ENCODE data around the gene MRPL54.

The MRPL54 gene

GRCh38 chr19:3745363-3746045 lies 17.0 kb upstream of the MRPL54 start:
- Histone ChIP-seq H4K12ac (ENCODE audit: low read depth, low read length) (no peak overlapping the region), H4K8ac (ENCODE audit: low read depth, low read length) (no peak overlapping the region), H3K4me3 (ENCODE audit: low read depth, low read length) (no peak overlapping the region), H3K9ac (ENCODE audit: low read length) (no peak overlapping the region), H2BK5ac (ENCODE audit: low read depth, low read length, poor library complexity) (no peak overlapping the region), H3K79me2 (ENCODE audit: control insufficient read depth, insufficient read depth, low read length, poor library complexity) (no peaks in the 10 kb centered on the region), H2BK12ac (ENCODE audit: low read length) (no peak overlapping the region), H3K18ac (ENCODE audit: low read length) (no peak overlapping the region), H3K9me3 (ENCODE audit: insufficient read depth, low read depth, low read length) (no peaks in the 10 kb centered on the region), H3K4me1 (ENCODE audit: control insufficient read depth in 1 of 2, insufficient read depth in 2 of 2, low read length in 2 of 2) (no peaks in the 10 kb centered on the region), H2AFZ (ENCODE audit: insufficient read depth, low read length, poor library complexity) (no peak overlapping the region), H3K23ac (ENCODE audit: low read length) (no peak overlapping the region), H3K27me3 (ENCODE audit: insufficient read depth, low read length) (no peaks in the 10 kb centered on the region), H3K4me2 (ENCODE audit: low read length) (no peak overlapping the region), H2AK5ac (ENCODE audit: low read length) (no peak overlapping the region), H4K91ac (ENCODE audit: low read depth, low read length) (no peak overlapping the region), H3K79me1 (ENCODE audit: low read length) (no peaks in the 10 kb centered on the region), H3K4ac (ENCODE audit: low read depth, low read length) (no peak overlapping the region), H3K27ac (ENCODE audit: low read depth, low read length) (no peak overlapping the region), H3K36me3 (ENCODE audit: control insufficient read depth in 1 of 2, insufficient read depth in 2 of 2, low read length in 2 of 2) (peaks cover 15 to 20% of the 10 kb centered on the region in 2 experiments), H3K14ac (ENCODE audit: low read length) (no peak overlapping the region), H2BK120ac (ENCODE audit: insufficient read depth, low read length, poor library complexity) (no peak overlapping the region)
- no peak for DNase-seq
- WGBS (ENCODE audit: extremely low coverage, insufficient coverage, insufficient read length), result no CpG with 5 or more reads among the region's 8 CpGs

DNA sequence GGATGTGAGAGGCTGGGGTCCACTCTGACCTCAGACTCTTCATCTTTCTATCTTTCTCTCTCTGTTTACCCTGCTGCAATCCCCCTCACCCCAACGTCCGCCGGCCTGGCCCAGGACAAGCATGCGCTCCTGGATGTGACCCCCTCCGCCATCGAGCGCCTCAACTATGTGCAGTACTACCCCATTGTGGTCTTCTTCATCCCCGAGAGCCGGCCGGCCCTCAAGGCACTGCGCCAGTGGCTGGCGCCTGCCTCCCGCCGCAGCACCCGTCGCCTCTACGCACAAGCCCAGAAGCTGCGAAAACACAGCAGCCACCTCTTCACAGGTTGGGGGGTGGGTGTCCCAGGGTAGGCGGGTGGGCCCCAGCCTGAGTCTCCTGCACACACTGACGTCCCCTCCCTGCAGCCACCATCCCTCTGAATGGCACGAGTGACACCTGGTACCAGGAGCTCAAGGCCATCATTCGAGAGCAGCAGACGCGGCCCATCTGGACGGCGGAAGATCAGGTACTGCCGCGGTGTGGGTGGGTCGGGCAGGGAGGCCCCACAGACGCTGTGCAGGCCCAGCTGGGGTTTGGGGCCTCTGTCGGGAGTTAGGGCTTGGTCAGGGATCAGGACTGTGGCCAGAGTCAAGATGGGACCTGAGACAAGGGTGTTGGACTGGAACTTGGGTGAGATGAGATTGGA lies 16.0 kb upstream of the MRPL54 start:
- Histone ChIP-seq H3K79me2 (ENCODE audit: control insufficient read depth, insufficient read depth, low read length, poor library complexity) (no peaks in the 10 kb centered on the region), H3K23ac (ENCODE audit: low read length) (no peak overlapping the region), H2BK5ac (ENCODE audit: low read depth, low read length, poor library complexity) (no peak overlapping the region), H2AK5ac (ENCODE audit: low read length) (no peak overlapping the region), H3K27me3 (ENCODE audit: insufficient read depth, low read length) (no peaks in the 10 kb centered on the region), H2AFZ (ENCODE audit: insufficient read depth, low read length, poor library complexity) (no peak overlapping the region), H2BK120ac (ENCODE audit: insufficient read depth, low read length, poor library complexity) (no peak overlapping the region), H3K4ac (ENCODE audit: low read depth, low read length) (no peak overlapping the region), H3K27ac (ENCODE audit: low read depth, low read length) (no peak overlapping the region), H3K18ac (ENCODE audit: low read length) (no peak overlapping the region), H3K14ac (ENCODE audit: low read length) (no peak overlapping the region), H4K8ac (ENCODE audit: low read depth, low read length) (no peak overlapping the region), H4K12ac (ENCODE audit: low read depth, low read length) (no peak overlapping the region), H3K79me1 (ENCODE audit: low read length) (no peaks in the 10 kb centered on the region), H4K91ac (ENCODE audit: low read depth, low read length) (no peak overlapping the region), H3K4me1 (ENCODE audit: control insufficient read depth in 1 of 2, insufficient read depth in 2 of 2, low read length in 2 of 2) (no peaks in the 10 kb centered on the region), H3K4me2 (ENCODE audit: low read length) (no peak overlapping the region), H3K9ac (ENCODE audit: low read length) (no peak overlapping the region), H3K36me3 (ENCODE audit: control insufficient read depth in 1 of 2, insufficient read depth in 2 of 2, low read length in 2 of 2) (peaks cover 23 to 28% of the 10 kb centered on the region in 2 experiments), H3K4me3 (ENCODE audit: low read depth, low read length) (no peak overlapping the region), H2BK12ac (ENCODE audit: low read length) (no peak overlapping the region), H3K9me3 (ENCODE audit: insufficient read depth, low read depth, low read length) (no peaks in the 10 kb centered on the region)
- no peak for DNase-seq
- WGBS (ENCODE audit: extremely low coverage, insufficient coverage, insufficient read length), result no CpG with 5 or more reads among the region's 31 CpGs

- Histone ChIP-seq H4K91ac (ENCODE audit: low read depth, low read length) (no peak overlapping the region), H3K4me2 (ENCODE audit: low read length) (no peak overlapping the region), H2AK5ac (ENCODE audit: low read length) (no peak overlapping the region)
Observed at GRCh38 chr19:3748965-3749364, 13.5 kb upstream of the MRPL54 start.

GRCh38 chr19:3750211-3750610 lies 12.3 kb upstream of the MRPL54 start:
- Histone ChIP-seq H3K27me3 (ENCODE audit: insufficient read depth, low read length) (no peaks in the 10 kb centered on the region), H4K91ac (ENCODE audit: low read depth, low read length) (no peak overlapping the region), H3K9me3 (ENCODE audit: insufficient read depth, low read depth, low read length) (no peaks in the 10 kb centered on the region), H3K9ac (ENCODE audit: low read length) (no peak overlapping the region), H3K23ac (ENCODE audit: low read length) (no peak overlapping the region), H3K18ac (ENCODE audit: low read length) (no peak overlapping the region), H3K79me1 (ENCODE audit: low read length) (no peaks in the 10 kb centered on the region), H3K79me2 (ENCODE audit: control insufficient read depth, insufficient read depth, low read length, poor library complexity) (no peaks in the 10 kb centered on the region), H2BK12ac (ENCODE audit: low read length) (no peak overlapping the region), H3K4me1 (ENCODE audit: control insufficient read depth in 1 of 2, insufficient read depth in 2 of 2, low read length in 2 of 2) (no peaks in the 10 kb centered on the region), H3K27ac (ENCODE audit: low read depth, low read length) (no peak overlapping the region), H2BK120ac (ENCODE audit: insufficient read depth, low read length, poor library complexity) (no peak overlapping the region), H4K12ac (ENCODE audit: low read depth, low read length) (no peak overlapping the region), H3K36me3 (ENCODE audit: control insufficient read depth in 1 of 2, insufficient read depth in 2 of 2, low read length in 2 of 2) (peaks cover 50 to 53% of the 10 kb centered on the region in 2 experiments), H3K4me2 (ENCODE audit: low read length) (no peak overlapping the region), H2AFZ (ENCODE audit: insufficient read depth, low read length, poor library complexity) (no peak overlapping the region), H4K8ac (ENCODE audit: low read depth, low read length) (no peak overlapping the region), H3K4ac (ENCODE audit: low read depth, low read length) (no peak overlapping the region), H2BK5ac (ENCODE audit: low read depth, low read length, poor library complexity) (no peak overlapping the region), H2AK5ac (ENCODE audit: low read length) (no peak overlapping the region), H3K14ac (ENCODE audit: low read length) (no peak overlapping the region), H3K4me3 (ENCODE audit: low read depth, low read length) (no peak overlapping the region)
- no peak for DNase-seq
- WGBS (ENCODE audit: extremely low coverage, insufficient coverage, insufficient read length), result no CpG with 5 or more reads among the region's 2 CpGs

More at GRCh38 chr19:3748965-3749364, 13.5 kb upstream of the MRPL54 start:
- H3K4ac ChIP-seq (ENCODE audit: low read depth, low read length), result no peak overlapping the region
- no peak overlapping the region for H3K18ac ChIP-seq (ENCODE audit: low read length)
- no peak for DNase-seq
- no peak overlapping the region for H2BK120ac ChIP-seq (ENCODE audit: insufficient read depth, low read length, poor library complexity)
- H4K8ac ChIP-seq (ENCODE audit: low read depth, low read length), result no peak overlapping the region
- H3K27ac ChIP-seq (ENCODE audit: low read depth, low read length), result no peak overlapping the region
- H2BK5ac ChIP-seq (ENCODE audit: low read depth, low read length, poor library complexity), result no peak overlapping the region
- H4K12ac ChIP-seq (ENCODE audit: low read depth, low read length), result no peak overlapping the region
- H3K14ac ChIP-seq (ENCODE audit: low read length), result no peak overlapping the region
- H3K36me3 ChIP-seq (ENCODE audit: control insufficient read depth in 1 of 2, insufficient read depth in 2 of 2, low read length in 2 of 2), result peaks cover 46 to 48% of the 10 kb centered on the region in 2 experiments
- no CpG with 5 or more reads among the region's 8 CpGs for whole genome bisulfite sequencing (ENCODE audit: extremely low coverage, insufficient coverage, insufficient read length)
- no peak overlapping the region for H3K9ac ChIP-seq (ENCODE audit: low read length)
- no peaks in the 10 kb centered on the region for H3K4me1 ChIP-seq (ENCODE audit: control insufficient read depth in 1 of 2, insufficient read depth in 2 of 2, low read length in 2 of 2)
- no peaks in the 10 kb centered on the region for H3K27me3 ChIP-seq (ENCODE audit: insufficient read depth, low read length)
- H3K79me1 ChIP-seq (ENCODE audit: low read length), result no peaks in the 10 kb centered on the region
- H2BK12ac ChIP-seq (ENCODE audit: low read length), result no peak overlapping the region
- H3K79me2 ChIP-seq (ENCODE audit: control insufficient read depth, insufficient read depth, low read length, poor library complexity), result no peaks in the 10 kb centered on the region
- H3K9me3 ChIP-seq (ENCODE audit: insufficient read depth, low read depth, low read length), result no peaks in the 10 kb centered on the region
- H3K23ac ChIP-seq (ENCODE audit: low read length), result no peak overlapping the region
- no peak overlapping the region for H2AFZ ChIP-seq (ENCODE audit: insufficient read depth, low read length, poor library complexity)
- H3K4me3 ChIP-seq (ENCODE audit: low read depth, low read length), result no peak overlapping the region
